ENCODE results near the gene GPATCH4. TPM values are rescaled to one million over a fixed set of nuclear protein-coding genes. Genes with fewer than 3 reads are reported as not detected.

The GPATCH4 gene
- total RNA-seq, 1 experiment from 2014 or later: 37.3 TPM

GRCh38 chr1:156571919-156572662 is 29.2 kb downstream of the GPATCH4 start, which contains the start of gene IQGAP3:
TSS of gene IQGAP3 (minus strand) at chr1:156572565. CDS start at chr1:156572529, 36 bp downstream.
- POLR2A ChIA-PET (ENCODE audit: unreplicated experiment): interaction anchor here (0.6 to 1.1 kb wide), 2 partner anchors 67 to 116 kb away, joined by 4 to 7 read pairs; no protein-coding TSS in a partner anchor
- H3K4me1 ChIP-seq (ENCODE audit: insufficient read depth, low read length): peaks cover 19% of the 10 kb centered on the region
- H3K4me2 ChIP-seq (ENCODE audit: low read length): peak within 1 kb of the TSS; percentile 96
- no peaks in the 10 kb centered on the region for H3K9me3 ChIP-seq (ENCODE audit: low read length)
- H3F3A ChIP-seq (ENCODE audit: low read length, unreplicated experiment): no peaks in the 10 kb centered on the region
- peaks cover 22% of the 10 kb centered on the region; the same call in 1 of the 2 replicates for H3K36me3 ChIP-seq (ENCODE audit: low read depth, low read length)
- H3K79me2 ChIP-seq (ENCODE audit: low read length): peaks cover 27% of the 10 kb centered on the region
- peak within 1 kb of the TSS; percentile 78 for H3K9ac ChIP-seq (ENCODE audit: low read length)
- TF ChIP-seq EZH2phosphoT487 (IDR thresholded peaks at IDR 0.05; ENCODE audit: borderline replicate concordance, low read length): no peak
- no peak for TF ChIP-seq EZH2 (IDR thresholded peaks at IDR 0.05; ENCODE audit: low read length, unreplicated experiment)
- no peak for TF ChIP-seq CTCF (conservative IDR thresholded peaks at IDR 0.05; ENCODE audit: low read depth, low read length)
- DNase-seq: peak; percentile 94
- H3K4me3 ChIP-seq (ENCODE audit: low read length): peak within 1 kb of the TSS; percentile 99
- CTCF ChIA-PET: no interaction called here
- peak; percentile 86 for ATAC-seq
- H4K20me1 ChIP-seq (ENCODE audit: low read length): no peaks in the 10 kb centered on the region
- peak within 1 kb of the TSS; percentile 62 for H3K27ac ChIP-seq (ENCODE audit: low read length)
- H3K27me3 ChIP-seq (ENCODE audit: low read length): no peaks in the 10 kb centered on the region
- no TSS peak for BruUV-seq (replicated peaks)
- H3K9me2 ChIP-seq (replicated peaks; ENCODE audit: low read length): no peaks in the 10 kb centered on the region
- intact Hi-C loops (cut with micrococcal nuclease): loop anchor here (1.0 to 2.0 kb wide), 3 partner anchors 67 to 116 kb away; partner anchors contain the start of gene MEF2D
- H2AFZ ChIP-seq (ENCODE audit: low read length): peak within 1 kb of the TSS; percentile 86

- CTCF ChIA-PET: interaction anchor here (0.5 to 1.1 kb wide), 3 partner anchors 70 to 125 kb away, joined by 3 to 4 read pairs (median 3); no protein-coding TSS in a partner anchor
- peaks cover 19% of the 10 kb centered on the region for H3K4me1 ChIP-seq (ENCODE audit: insufficient read depth, low read length)
- H3K9ac ChIP-seq (ENCODE audit: low read length): peak overlapping the region; percentile 78
- DNase-seq (peak; percentile 77), ATAC-seq (peak; percentile 70)
- peak overlapping the region; percentile 62 for H3K27ac ChIP-seq (ENCODE audit: low read length)
- intact Hi-C loops (cut with micrococcal nuclease): loop anchor here (1.0 to 2.0 kb wide), 3 partner anchors 66 to 115 kb away; partner anchors contain the start of gene MEF2D
- no peak for TF ChIP-seq CTCF (conservative IDR thresholded peaks at IDR 0.05; ENCODE audit: low read depth, low read length)
- peaks cover 23% of the 10 kb centered on the region; the same call in 1 of the 2 replicates for H3K36me3 ChIP-seq (ENCODE audit: low read depth, low read length)
- H3K4me2 ChIP-seq (ENCODE audit: low read length): peak overlapping the region; percentile 96
- H2AFZ ChIP-seq (ENCODE audit: low read length): peak overlapping the region; percentile 86
- no TSS peak for BruUV-seq (replicated peaks)
- no peaks in the 10 kb centered on the region for H3K9me2 ChIP-seq (replicated peaks; ENCODE audit: low read length)
- peak overlapping the region; percentile 99 for H3K4me3 ChIP-seq (ENCODE audit: low read length)
- H3K27me3 ChIP-seq (ENCODE audit: low read length): no peaks in the 10 kb centered on the region
- no peaks in the 10 kb centered on the region for H4K20me1 ChIP-seq (ENCODE audit: low read length)
- H3F3A ChIP-seq (ENCODE audit: low read length, unreplicated experiment): no peaks in the 10 kb centered on the region
- H3K79me2 ChIP-seq (ENCODE audit: low read length): peaks cover 27% of the 10 kb centered on the region
- no peaks in the 10 kb centered on the region for H3K9me3 ChIP-seq (ENCODE audit: low read length)
- POLR2A ChIA-PET (ENCODE audit: unreplicated experiment): interaction anchor here (0.6 to 1.1 kb wide), 5 partner anchors 66 to 640 kb away, joined by 3 to 7 read pairs (median 4); partner anchors contain the start of gene MEF2D
These were observed 29.9 kb downstream of the GPATCH4 start for GRCh38 chr1:156571261-156571852.

Data from PC-3 (cell line).